ENCODE measurements around the gene SORL1-AS1.

The SORL1-AS1 gene

DNA sequence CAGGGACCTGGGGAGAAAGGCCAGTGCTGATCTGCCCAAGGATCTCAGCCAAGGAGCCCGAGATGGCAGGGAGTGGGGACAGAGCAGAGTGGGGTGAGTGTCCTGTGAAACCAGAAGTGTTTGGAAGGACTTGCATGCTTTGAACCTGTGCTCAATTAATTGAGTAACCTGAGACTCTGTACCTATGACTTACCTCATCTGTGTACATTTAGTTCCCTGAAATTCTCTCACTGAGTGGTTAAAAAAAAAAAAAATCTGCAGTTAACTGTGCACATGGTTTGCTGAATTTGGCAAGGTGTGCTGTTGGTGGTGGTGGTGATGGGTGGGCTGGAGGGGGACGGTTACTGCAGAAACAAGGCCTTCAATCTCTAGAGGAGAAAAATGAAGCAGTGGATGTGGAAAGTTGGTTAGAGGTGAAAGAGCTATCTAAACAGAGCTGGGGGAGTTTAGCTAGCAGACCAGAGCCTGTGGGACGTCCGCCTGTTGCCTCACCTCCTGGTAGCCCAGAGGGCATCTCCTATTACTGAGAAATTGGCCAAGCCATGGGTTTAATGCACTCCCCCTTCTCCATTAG lies 8.3 kb upstream of the SORL1-AS1 start:
- Histone ChIP-seq H3K36me3 (ENCODE audit: insufficient read depth, low read length) (no peaks in the 10 kb centered on the region), H3K4me2 (ENCODE audit: insufficient read depth, low read length) (no peak overlapping the region), H3K4me1 (ENCODE audit: insufficient read depth, low read length) (peaks cover 14% of the 10 kb centered on the region), H3K9me3 (ENCODE audit: low read depth, low read length) (no peaks in the 10 kb centered on the region), H3K79me2 (ENCODE audit: insufficient read depth, low read length) (no peaks in the 10 kb centered on the region), H4K20me1 (ENCODE audit: insufficient read depth, low read length) (no peaks in the 10 kb centered on the region), H3K27ac (ENCODE audit: low read depth, low read length) (no peak overlapping the region), H3K27me3 (ENCODE audit: insufficient read depth, low read length) (peaks cover 21% of the 10 kb centered on the region), H3K4me3 (ENCODE audit: insufficient read depth, low read length) (no peak overlapping the region), H2AFZ (ENCODE audit: low read length) (no peak overlapping the region)
- no peak for DNase-seq (ENCODE audit: insufficient read length, low spot score, missing footprints)
- TF ChIP-seq, protein P1, sequence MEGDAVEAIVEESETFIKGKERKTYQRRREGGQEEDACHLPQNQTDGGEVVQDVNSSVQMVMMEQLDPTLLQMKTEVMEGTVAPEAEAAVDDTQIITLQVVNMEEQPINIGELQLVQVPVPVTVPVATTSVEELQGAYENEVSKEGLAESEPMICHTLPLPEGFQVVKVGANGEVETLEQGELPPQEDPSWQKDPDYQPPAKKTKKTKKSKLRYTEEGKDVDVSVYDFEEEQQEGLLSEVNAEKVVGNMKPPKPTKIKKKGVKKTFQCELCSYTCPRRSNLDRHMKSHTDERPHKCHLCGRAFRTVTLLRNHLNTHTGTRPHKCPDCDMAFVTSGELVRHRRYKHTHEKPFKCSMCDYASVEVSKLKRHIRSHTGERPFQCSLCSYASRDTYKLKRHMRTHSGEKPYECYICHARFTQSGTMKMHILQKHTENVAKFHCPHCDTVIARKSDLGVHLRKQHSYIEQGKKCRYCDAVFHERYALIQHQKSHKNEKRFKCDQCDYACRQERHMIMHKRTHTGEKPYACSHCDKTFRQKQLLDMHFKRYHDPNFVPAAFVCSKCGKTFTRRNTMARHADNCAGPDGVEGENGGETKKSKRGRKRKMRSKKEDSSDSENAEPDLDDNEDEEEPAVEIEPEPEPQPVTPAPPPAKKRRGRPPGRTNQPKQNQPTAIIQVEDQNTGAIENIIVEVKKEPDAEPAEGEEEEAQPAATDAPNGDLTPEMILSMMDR (IDR thresholded peaks at IDR 0.05; ENCODE audit: extremely low read depth, low read depth, low read length) = no peak

DNA sequence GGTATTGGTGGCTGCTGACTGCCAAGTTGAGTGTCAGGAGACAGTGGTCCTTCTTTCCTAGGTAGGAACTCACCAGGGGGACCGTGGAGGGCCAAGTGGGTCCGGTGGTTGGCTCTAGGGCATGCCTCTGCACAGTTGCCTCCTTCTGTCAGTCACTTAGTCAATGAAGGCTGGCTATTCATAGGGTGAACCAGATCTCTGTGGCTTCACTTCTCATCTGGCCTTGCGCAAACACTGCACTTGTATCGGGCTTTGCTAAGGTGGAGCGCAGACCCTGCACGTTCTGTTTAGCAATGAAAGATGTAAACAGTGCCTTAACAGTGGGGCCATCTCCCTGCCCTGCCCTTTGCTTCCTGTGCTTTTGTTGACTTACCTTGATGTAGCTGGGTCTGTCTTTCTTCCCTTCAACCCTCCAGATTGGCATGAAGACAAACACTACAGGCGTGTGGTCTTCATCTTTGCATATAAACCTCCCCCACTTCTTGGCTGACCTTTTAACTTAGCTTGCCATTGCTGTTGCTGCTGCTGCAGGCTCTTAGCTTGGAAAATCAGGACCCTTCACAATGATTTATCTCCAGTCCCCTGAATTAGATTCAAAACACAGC lies 6.7 kb upstream of the SORL1-AS1 start:
- no peak overlapping the region for H2AFZ ChIP-seq (ENCODE audit: low read length)
- DNase-seq (ENCODE audit: insufficient read length, low spot score, missing footprints) = no peak
- H3K36me3 ChIP-seq (ENCODE audit: insufficient read depth, low read length) = no peaks in the 10 kb centered on the region
- H3K9me3 ChIP-seq (ENCODE audit: low read depth, low read length) = no peaks in the 10 kb centered on the region
- H4K20me1 ChIP-seq (ENCODE audit: insufficient read depth, low read length) = no peaks in the 10 kb centered on the region
- H3K27ac ChIP-seq (ENCODE audit: low read depth, low read length) = no peak overlapping the region
- no peaks in the 10 kb centered on the region for H3K79me2 ChIP-seq (ENCODE audit: insufficient read depth, low read length)
- H3K4me1 ChIP-seq (ENCODE audit: insufficient read depth, low read length) = peaks cover 5% of the 10 kb centered on the region
- TF ChIP-seq, protein P1 (IDR thresholded peaks at IDR 0.05; ENCODE audit: extremely low read depth, low read depth, low read length) = no peak
- no peak overlapping the region for H3K4me2 ChIP-seq (ENCODE audit: insufficient read depth, low read length)
- H3K4me3 ChIP-seq (ENCODE audit: insufficient read depth, low read length) = no peak overlapping the region
- peaks cover 32% of the 10 kb centered on the region for H3K27me3 ChIP-seq (ENCODE audit: insufficient read depth, low read length)

DNA sequence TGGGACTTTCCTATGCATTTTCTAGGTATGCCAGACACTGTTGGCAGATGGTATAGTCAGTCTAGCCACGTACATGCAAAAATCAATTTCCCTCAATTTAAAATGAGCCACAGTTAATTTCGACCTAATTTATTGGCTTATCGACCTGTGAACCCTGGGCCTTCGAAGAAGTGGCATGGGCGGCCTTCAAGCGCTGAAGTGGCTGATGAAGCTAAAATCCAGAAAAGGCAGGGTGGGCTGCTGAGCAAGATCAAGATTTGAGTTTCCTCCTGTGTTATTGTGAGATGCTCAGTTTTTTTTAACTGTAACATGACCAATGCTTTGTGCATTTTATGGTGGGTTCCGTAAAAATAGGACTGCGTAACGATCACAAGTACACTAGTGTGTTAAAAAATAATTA lies 5.8 kb upstream of the SORL1-AS1 start:
- Histone ChIP-seq H3K4me3 (ENCODE audit: insufficient read depth, low read length) (no peak overlapping the region), H2AFZ (ENCODE audit: low read length) (no peak overlapping the region), H3K27me3 (ENCODE audit: insufficient read depth, low read length) (peaks cover 41% of the 10 kb centered on the region), H3K4me1 (ENCODE audit: insufficient read depth, low read length) (no peaks in the 10 kb centered on the region), H3K27ac (ENCODE audit: low read depth, low read length) (no peak overlapping the region), H3K36me3 (ENCODE audit: insufficient read depth, low read length) (no peaks in the 10 kb centered on the region), H3K4me2 (ENCODE audit: insufficient read depth, low read length) (no peak overlapping the region), H4K20me1 (ENCODE audit: insufficient read depth, low read length) (no peaks in the 10 kb centered on the region), H3K79me2 (ENCODE audit: insufficient read depth, low read length) (no peaks in the 10 kb centered on the region), H3K9me3 (ENCODE audit: low read depth, low read length) (no peaks in the 10 kb centered on the region)
- TF ChIP-seq, protein P1 (IDR thresholded peaks at IDR 0.05; ENCODE audit: extremely low read depth, low read depth, low read length) = no peak
- DNase-seq (ENCODE audit: insufficient read length, low spot score, missing footprints) = no peak

DNA sequence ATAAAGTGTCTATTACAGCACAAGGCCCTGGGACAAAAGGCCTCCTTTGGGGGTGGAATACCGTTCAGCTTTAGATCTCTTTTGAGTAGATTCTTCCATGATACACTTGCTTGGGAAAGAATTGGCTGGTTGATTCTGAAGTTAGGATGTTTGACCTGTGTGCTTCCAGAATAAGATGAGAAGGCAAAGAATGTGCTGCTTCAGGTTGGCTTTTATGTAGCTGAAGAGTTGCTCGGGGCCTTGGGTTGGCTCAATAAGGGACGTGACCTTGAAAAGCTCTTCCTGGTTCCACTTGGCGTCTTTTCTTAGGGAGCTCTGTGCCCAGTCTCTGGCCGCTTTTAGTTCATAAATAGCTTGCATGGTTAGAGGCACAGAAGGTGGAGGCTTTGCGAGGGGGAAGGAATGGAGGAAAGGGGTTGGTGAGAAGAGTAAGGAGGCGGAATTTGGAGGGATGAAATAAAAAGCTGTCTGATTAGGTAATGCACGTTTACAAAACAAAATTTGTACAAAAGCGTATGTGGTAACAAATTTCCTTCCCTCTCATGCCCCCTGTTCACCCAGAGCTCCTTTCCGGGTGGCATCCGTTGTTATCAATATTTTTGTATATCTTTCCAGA lies 4.2 kb upstream of the SORL1-AS1 start:
- no peak overlapping the region for H3K4me3 ChIP-seq (ENCODE audit: insufficient read depth, low read length)
- H3K27ac ChIP-seq (ENCODE audit: low read depth, low read length) = no peak overlapping the region
- no peaks in the 10 kb centered on the region for H3K79me2 ChIP-seq (ENCODE audit: insufficient read depth, low read length)
- peaks cover 52% of the 10 kb centered on the region for H3K27me3 ChIP-seq (ENCODE audit: insufficient read depth, low read length)
- no peak overlapping the region for H2AFZ ChIP-seq (ENCODE audit: low read length)
- no peaks in the 10 kb centered on the region for H3K36me3 ChIP-seq (ENCODE audit: insufficient read depth, low read length)
- H4K20me1 ChIP-seq (ENCODE audit: insufficient read depth, low read length) = no peaks in the 10 kb centered on the region
- no peaks in the 10 kb centered on the region for H3K9me3 ChIP-seq (ENCODE audit: low read depth, low read length)
- TF ChIP-seq, protein P1 (IDR thresholded peaks at IDR 0.05; ENCODE audit: extremely low read depth, low read depth, low read length) = no peak
- DNase-seq (ENCODE audit: insufficient read length, low spot score, missing footprints) = no peak
- peaks cover 4% of the 10 kb centered on the region for H3K4me1 ChIP-seq (ENCODE audit: insufficient read depth, low read length)
- H3K4me2 ChIP-seq (ENCODE audit: insufficient read depth, low read length) = no peak overlapping the region

Measured in osteoblast (primary cell).